Measurements from ENCODE around the gene C12orf57. TPM values are rescaled to one million over a fixed set of nuclear protein-coding genes. Genes with fewer than 3 reads are reported as not detected.

Gene C12orf57
- total RNA-seq, 1 donor from 2014 or later, result 558 TPM

DNA sequence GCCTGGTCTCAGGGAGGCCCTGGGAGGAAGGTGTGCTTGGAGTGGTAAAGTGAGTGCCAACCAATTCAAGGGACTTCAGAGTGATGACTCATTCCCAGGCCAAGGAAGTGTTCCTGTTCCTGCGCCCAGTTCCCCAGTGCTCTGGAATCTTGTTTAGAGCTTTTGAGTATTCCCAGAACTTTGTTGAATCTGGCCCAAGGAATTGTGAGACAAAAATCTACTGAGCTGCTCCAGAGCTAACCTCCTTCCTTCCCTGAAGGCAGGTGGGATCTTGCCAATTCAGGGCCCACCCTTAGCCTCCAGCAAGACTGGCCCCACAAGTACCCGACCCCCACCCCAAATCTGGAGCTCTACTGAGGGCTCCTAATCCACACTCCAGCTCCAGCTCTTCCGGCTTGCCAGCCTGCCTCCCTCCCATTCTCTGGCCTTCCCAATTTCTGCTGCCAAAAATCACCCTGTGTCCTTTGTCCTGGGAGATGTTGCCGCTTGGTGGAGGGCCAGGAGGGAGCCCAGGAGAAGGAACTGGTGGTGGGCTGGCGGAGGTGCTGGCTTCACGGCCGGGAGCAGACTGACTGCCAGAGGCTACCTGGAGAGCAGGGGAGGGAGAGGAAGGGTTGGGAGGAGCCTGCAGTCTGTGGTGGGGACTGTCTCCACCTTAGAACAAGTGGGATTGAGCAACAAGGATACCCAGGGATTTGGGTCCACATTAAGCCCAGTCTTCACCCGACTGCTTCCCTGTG, 18.1 kb upstream of the C12orf57 start:
- H3K27ac ChIP-seq, result peak overlapping the region; percentile 97 to 99
- H3K27me3 ChIP-seq, result no peaks in the 10 kb centered on the region
- peaks cover 22 to 31% of the 10 kb centered on the region in 2 donors for H3K4me1 ChIP-seq
- peak in 1 of 2 donors; percentile 91 for DNase-seq (ENCODE audit: low spot score in 2 of 2)
- no peaks in the 10 kb centered on the region for H3K9me3 ChIP-seq
- peak overlapping the region; percentile 92 to 99 for H3K4me3 ChIP-seq
- H3K36me3 ChIP-seq, result peaks cover 18 to 19% of the 10 kb centered on the region in 2 donors
- TF ChIP-seq, protein P1, sequence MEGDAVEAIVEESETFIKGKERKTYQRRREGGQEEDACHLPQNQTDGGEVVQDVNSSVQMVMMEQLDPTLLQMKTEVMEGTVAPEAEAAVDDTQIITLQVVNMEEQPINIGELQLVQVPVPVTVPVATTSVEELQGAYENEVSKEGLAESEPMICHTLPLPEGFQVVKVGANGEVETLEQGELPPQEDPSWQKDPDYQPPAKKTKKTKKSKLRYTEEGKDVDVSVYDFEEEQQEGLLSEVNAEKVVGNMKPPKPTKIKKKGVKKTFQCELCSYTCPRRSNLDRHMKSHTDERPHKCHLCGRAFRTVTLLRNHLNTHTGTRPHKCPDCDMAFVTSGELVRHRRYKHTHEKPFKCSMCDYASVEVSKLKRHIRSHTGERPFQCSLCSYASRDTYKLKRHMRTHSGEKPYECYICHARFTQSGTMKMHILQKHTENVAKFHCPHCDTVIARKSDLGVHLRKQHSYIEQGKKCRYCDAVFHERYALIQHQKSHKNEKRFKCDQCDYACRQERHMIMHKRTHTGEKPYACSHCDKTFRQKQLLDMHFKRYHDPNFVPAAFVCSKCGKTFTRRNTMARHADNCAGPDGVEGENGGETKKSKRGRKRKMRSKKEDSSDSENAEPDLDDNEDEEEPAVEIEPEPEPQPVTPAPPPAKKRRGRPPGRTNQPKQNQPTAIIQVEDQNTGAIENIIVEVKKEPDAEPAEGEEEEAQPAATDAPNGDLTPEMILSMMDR (IDR thresholded peaks at IDR 0.05), result no peak
- intact Hi-C loops (cut with DNase I), result loop anchor here (1.0 to 10.0 kb wide), 5 partner anchors 18 to 581 kb away; partner anchors contain the start of genes LPCAT3, RNU7-1 and TNFRSF1A

DNA sequence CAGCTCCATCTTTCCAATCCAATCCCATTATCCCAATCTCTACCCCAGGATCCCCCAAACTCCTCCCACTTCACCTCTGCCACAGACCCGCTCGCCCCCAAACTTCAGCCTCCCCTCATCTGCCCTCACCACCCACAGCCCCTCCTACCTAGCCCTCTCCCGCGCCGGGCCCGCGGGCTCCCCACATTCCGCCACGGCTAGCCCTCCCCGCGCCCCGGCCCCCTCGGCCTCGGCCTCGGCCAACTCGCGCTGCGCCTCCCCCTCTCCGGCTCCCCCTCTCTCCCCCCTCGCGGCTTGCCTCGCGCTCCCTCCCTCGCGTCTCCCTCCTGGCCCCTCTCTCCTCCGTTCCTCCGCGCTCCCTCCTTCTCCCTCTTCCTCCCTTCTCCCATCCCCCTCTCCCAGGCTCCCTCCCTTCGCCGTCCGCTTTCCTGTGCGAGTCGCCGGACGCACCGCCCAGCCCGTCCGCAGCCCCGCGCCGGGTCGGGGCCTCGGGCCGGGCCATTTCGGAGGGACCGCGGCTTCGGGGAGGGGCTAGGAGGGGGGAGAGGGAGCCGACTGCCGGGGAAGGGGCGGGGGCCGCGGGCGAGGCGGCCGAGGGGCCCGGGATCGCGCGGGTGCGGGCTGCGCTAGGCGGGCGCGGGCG, 16.3 kb upstream of the C12orf57 start, which contains the start of gene ATN1:
TSS of gene ATN1 (plus strand) at position 581 of the 643 bp plus-strand sequence. CDS start 6,043 bp downstream, outside the sequence.
- peak in 1 of 2 donors; percentile 91 for DNase-seq (ENCODE audit: low spot score in 2 of 2)
- TF ChIP-seq, protein P1 (IDR thresholded peaks at IDR 0.05), result no peak
- Histone ChIP-seq H3K9me3 (no peaks in the 10 kb centered on the region), H3K27ac (peak within 1 kb of the TSS; percentile 97 to 99), H3K27me3 (no peaks in the 10 kb centered on the region), H3K36me3 (peaks cover 6 to 7% of the 10 kb centered on the region in 2 donors), H3K4me1 (peaks cover 27 to 40% of the 10 kb centered on the region in 2 donors), H3K4me3 (peak within 1 kb of the TSS; percentile 92 to 99)
- intact Hi-C loops (cut with DNase I), result loop anchor here (1.0 to 10.0 kb wide), 3 partner anchors 9 to 583 kb away; partner anchors contain the start of genes LPCAT3 and TNFRSF1A

DNA sequence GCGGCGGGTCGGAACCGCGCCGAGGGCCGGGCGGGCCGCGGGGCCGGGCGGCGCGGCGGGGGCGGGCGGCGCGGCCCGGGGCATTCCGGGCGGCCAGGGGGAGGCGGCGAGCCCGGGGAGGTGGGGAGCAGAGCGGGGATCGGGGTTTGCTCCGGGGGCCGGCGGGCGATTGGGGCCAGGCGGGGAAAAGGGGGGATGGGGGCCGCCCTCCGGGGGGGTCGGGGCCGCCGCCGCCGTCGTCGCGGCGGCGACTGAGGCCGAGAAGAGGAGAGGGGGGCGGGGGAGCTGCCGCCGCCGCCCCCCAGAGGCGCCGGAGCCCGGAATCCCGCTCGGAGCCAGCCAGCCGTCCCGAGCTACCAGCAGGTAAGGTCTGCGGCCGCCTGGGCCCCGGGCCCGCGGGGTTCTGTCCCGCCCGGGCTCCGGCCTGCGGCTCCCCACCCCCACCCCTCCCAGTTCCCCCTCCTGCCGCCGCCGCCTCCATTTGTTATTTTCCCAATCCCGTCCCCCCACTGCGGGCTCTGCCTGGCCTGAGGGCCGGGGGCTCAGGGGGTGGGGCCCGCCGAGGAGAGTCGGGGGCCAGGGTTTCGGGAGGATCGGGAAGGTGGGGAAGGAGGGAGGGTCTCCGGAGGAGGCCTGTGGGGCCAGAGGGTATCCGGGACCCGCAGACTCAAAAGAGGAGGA, 15.7 kb upstream of the C12orf57 start:
- TF ChIP-seq, protein P1 (IDR thresholded peaks at IDR 0.05), result no peak
- intact Hi-C loops (cut with DNase I), result loop anchor here (1.0 to 10.0 kb wide), 3 partner anchors 8 to 583 kb away; partner anchors contain the start of genes LPCAT3 and TNFRSF1A
- Histone ChIP-seq H3K4me1 (peaks cover 27 to 40% of the 10 kb centered on the region in 2 donors), H3K36me3 (peaks cover under 1 to 6% of the 10 kb centered on the region in 2 donors), H3K27me3 (no peaks in the 10 kb centered on the region), H3K4me3 (peak overlapping the region; percentile 92 to 99), H3K27ac (peak overlapping the region; percentile 97 to 99), H3K9me3 (no peaks in the 10 kb centered on the region)
- no peak for DNase-seq (ENCODE audit: low spot score in 2 of 2)

DNA sequence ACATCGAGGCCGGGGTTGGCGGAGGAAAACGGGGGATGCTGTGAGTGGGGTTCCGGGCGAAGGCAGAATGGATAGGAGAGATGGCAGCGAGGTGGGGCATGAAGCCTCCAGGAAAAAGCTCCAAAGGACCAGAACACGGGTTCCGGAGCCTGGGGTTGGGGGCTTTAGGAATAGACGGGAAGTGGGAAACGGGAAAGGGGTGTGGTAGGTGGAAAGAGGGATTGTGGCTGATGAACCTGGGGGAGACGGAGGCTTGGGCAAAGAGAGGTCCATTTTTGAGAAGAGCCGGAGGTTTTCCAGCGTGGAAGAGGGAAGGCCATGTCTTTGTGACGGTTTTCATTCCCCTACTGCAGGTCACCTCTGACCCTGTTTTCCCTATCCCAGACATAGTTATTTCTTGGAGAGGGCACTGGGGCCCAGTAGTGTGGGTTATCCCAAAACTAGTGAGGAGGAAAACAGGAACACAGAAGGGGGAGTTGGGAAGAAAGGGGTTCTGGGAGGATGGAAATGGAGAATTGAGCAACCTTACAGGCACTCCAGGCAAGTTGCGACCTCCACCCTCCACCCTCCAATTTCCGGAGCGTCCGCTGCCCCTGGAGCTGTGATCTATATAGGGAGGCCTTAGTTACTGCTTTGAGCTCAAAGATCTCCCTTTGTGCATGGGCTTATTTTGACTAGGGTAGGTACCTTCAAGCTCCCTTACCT, 15.0 kb upstream of the C12orf57 start:
- Histone ChIP-seq H3K9me3 (no peaks in the 10 kb centered on the region), H3K27ac (peak overlapping the region; percentile 97 to 99), H3K4me3 (peak overlapping the region; percentile 92 to 99), H3K36me3 (peaks cover 0 to 2% of the 10 kb centered on the region in 2 donors), H3K27me3 (no peaks in the 10 kb centered on the region), H3K4me1 (peaks cover 27 to 44% of the 10 kb centered on the region in 2 donors)
- no peak for DNase-seq (ENCODE audit: low spot score in 2 of 2)
- TF ChIP-seq, protein P1 (IDR thresholded peaks at IDR 0.05), result no peak
- intact Hi-C loops (cut with DNase I), result loop anchor here (1.0 to 10.0 kb wide), 3 partner anchors 7 to 584 kb away; partner anchors contain the start of genes LPCAT3 and TNFRSF1A

Measured in ascending aorta (tissue), 2 donors.